K562 (cell line): ENCODE measurements around the gene BAIAP3. TPM values are rescaled to one million over a fixed set of nuclear protein-coding genes. Genes with fewer than 3 reads are reported as not detected.

ENCODE experiments used
- ATAC-seq: fragments of 200-7000 bp; cut with Tn5 transposase; 3 replicates; pipeline ENCODE4 v1.9.1; 2020; ENCODE audit warnings: moderate library complexity
- BruUV-seq: library from RNA; stranded (reverse); fragments of 400-500 nt; replicated peaks from 2 replicates; lab custom pipeline; 2021; lab: Mats Ljungman, UMichigan
- CTCF ChIA-PET: fragments of 300-600 bp; formaldehyde crosslinking; extraction: SDS; loops from one replicate; lab custom pipeline; 2021; ENCODE audit warnings: low intra/inter-chr PET ratio; lab: Yijun Ruan, JAX
- POLR2A ChIA-PET: fragments of 300-600, 350-650 bp; sonication (Branson Sonifier 250); formaldehyde crosslinking; extraction: SDS; loops from one replicate; lab custom pipeline; 2021; ENCODE audit warnings: antibody characterized with exemption, inconsistent platforms; lab: Yijun Ruan, JAX
- DNase-seq, 4 experiments: peaks; one replicate each; pipeline versions ENCODE4 v3.0.0 to v3.0.0-alpha.2; 2011 to 2018; ENCODE audit warnings: low spot score in 3 of 4, mixed read lengths in 3 of 4; ENCODE audit errors: extremely low read depth in 1 of 4
- FAIRE-seq: peaks from 2 replicates; lab custom pipeline; 2011; peaks lifted over from hg19 to GRCh38; lab: Jason Lieb, UNC
- H2AFZ ChIP-seq: 2 replicates; pipeline ENCODE4 v1.6.0; 2011; ENCODE audit warnings: low read depth, low read length, control low read depth, inconsistent platforms
- H3K27ac ChIP-seq: fragments of 200-600 bp; 3 replicates; pipeline ENCODE4 v1.8.0; 2011; ENCODE audit warnings: low read depth, mild to moderate bottlenecking, control low read depth, inconsistent platforms, low read length, moderate library complexity, mixed read lengths; ENCODE audit errors: extremely low read depth
- H3K27me3 ChIP-seq, 2 experiments: fragments of 300-600 bp in 1 of 2; 2 replicates in 1 of 2; 3 replicates in 1 of 2; pipeline versions ENCODE4 v1.6.0 to v1.8.0; 2011; ENCODE audit warnings: inconsistent platforms in 2 of 2, low read length in 2 of 2, mild to moderate bottlenecking in 1 of 2, mixed read lengths in 1 of 2, moderate library complexity in 1 of 2; ENCODE audit not compliant: control insufficient read depth in 2 of 2, insufficient read depth in 2 of 2
- H3K36me3 ChIP-seq: fragments of 300-600 bp; 3 replicates; pipeline ENCODE4 v1.8.0; 2011; ENCODE audit warnings: mild to moderate bottlenecking, low read length, inconsistent platforms; ENCODE audit not compliant: control insufficient read depth, insufficient read depth
- H3K4me1 ChIP-seq, 2 experiments: fragments of 200-600 bp in 1 of 2; replicated peaks in 1 of 2; 2 replicates in 1 of 2; 3 replicates in 1 of 2; pipeline versions ENCODE4 v1.5.1 to v1.8.0; 2011; ENCODE audit warnings: inconsistent platforms in 2 of 2, low read length in 2 of 2, mild to moderate bottlenecking in 1 of 2, mixed read lengths in 1 of 2, moderate library complexity in 1 of 2; ENCODE audit not compliant: control insufficient read depth in 2 of 2, insufficient read depth in 2 of 2
- H3K4me2 ChIP-seq: 2 replicates; pipeline ENCODE4 v1.6.1; 2011; ENCODE audit warnings: low read length, control low read depth, inconsistent platforms, mixed read lengths; ENCODE audit not compliant: insufficient read depth
- H3K4me3 ChIP-seq: fragments of 200-600 bp; sonication (generic), shearing (Covaris generic); 2 replicates; pipeline ENCODE4 v1.5.1; 2016; ENCODE audit warnings: control low read depth, inconsistent platforms
- H3K79me2 ChIP-seq: fragments of 200-600 bp; 3 replicates; pipeline ENCODE4 v1.8.0; 2011; ENCODE audit warnings: low read length, inconsistent platforms; ENCODE audit not compliant: control insufficient read depth, insufficient read depth
- H3K9ac ChIP-seq, 2 experiments: 2 replicates each; pipeline versions ENCODE4 v1.6.0 to v1.6.1; 2011; ENCODE audit warnings: low read depth in 2 of 2, low read length in 2 of 2, control low read depth in 1 of 2, inconsistent platforms in 1 of 2, mild to moderate bottlenecking in 1 of 2, mixed read lengths in 1 of 2; ENCODE audit not compliant: insufficient read depth in 1 of 2
- H3K9me1 ChIP-seq: one replicate; pipeline ENCODE4 v1.6.0; 2011; ENCODE audit warnings: inconsistent platforms, mild to moderate bottlenecking, low read length, moderate library complexity; ENCODE audit not compliant: control insufficient read depth, insufficient read depth
- H3K9me3 ChIP-seq: replicated peaks from 2 replicates; pipeline ENCODE4 v1.5.1; 2011; ENCODE audit warnings: low read depth, low read length, inconsistent platforms; ENCODE audit not compliant: control insufficient read depth, insufficient read depth
- H4K20me1 ChIP-seq: replicated peaks from 2 replicates; pipeline ENCODE4 v1.6.1; 2011; ENCODE audit warnings: low read length, inconsistent platforms, mixed read lengths; ENCODE audit not compliant: control insufficient read depth, insufficient read depth
- DMBX1 ChIP-seq: fragments of 250-450 bp; sonication (Bioruptor Pico); IDR thresholded peaks from 2 replicates; pipeline ENCODE4 v1.8.0; 2022; ENCODE audit warnings: inconsistent platforms, mild to moderate bottlenecking, moderate library complexity, borderline replicate concordance
- DPF2 ChIP-seq: fragments of 450-650 bp; IDR thresholded peaks from 2 replicates; pipeline ENCODE4 v1.6.1; 2016
- FOXK2 ChIP-seq, 2 experiments: fragments of 450-650 bp; IDR thresholded peaks in 1 of 2; conservative IDR thresholded peaks in 1 of 2; 2 replicates each; pipeline ENCODE4 v1.6.1; 2016; ENCODE audit warnings: low read depth in 2 of 2, mild to moderate bottlenecking in 1 of 2
- HNRNPL ChIP-seq: fragments of 200-400 bp; formaldehyde crosslinking; IDR thresholded peaks from 2 replicates; pipeline ENCODE4 v1.6.1; 2017; ENCODE audit warnings: low read depth, mild to moderate bottlenecking, low read length
- KLF6 ChIP-seq: fragments of 250-450 bp; sonication (Bioruptor Pico); IDR thresholded peaks from 2 replicates; pipeline ENCODE4 v1.4.0; 2020; ENCODE audit warnings: mild to moderate bottlenecking, moderate library complexity, borderline replicate concordance
- MYNN ChIP-seq, 2 experiments: sonication (generic); formaldehyde crosslinking in 1 of 2; IDR thresholded peaks; 2 replicates each; pipeline versions ENCODE4 v1.5.0 to v1.6.1; 2016 to 2020; ENCODE audit warnings: antibody characterized with exemption in 1 of 2, missing genetic modification reagents in 1 of 2
- SMARCC2 ChIP-seq: fragments of 450-650 bp; IDR thresholded peaks from 2 replicates; pipeline ENCODE4 v1.6.1; 2017; ENCODE audit warnings: antibody characterized with exemption, moderate library complexity, mild to moderate bottlenecking, low read depth
- TBP ChIP-seq: optimal IDR thresholded peaks from 2 replicates; pipeline ENCODE3; 2011; ENCODE audit warnings: low read depth, low read length, improper control_type of control experiment
- ZNF175 ChIP-seq: fragments of 200-800 bp; sonication (Bioruptor generic); IDR thresholded peaks from 2 replicates; pipeline ENCODE4 v1.6.1; 2016; ENCODE audit warnings: low read depth, mild to moderate bottlenecking, missing genetic modification characterization, missing compliant biosample characterization
- ZNF282 ChIP-seq: sonication (generic); formaldehyde crosslinking; IDR thresholded peaks from 2 replicates; pipeline ENCODE4 v1.8.1; 2023; ENCODE audit warnings: missing genetic modification reagents
- ZNF316 ChIP-seq: fragments of 450-650 bp; IDR thresholded peaks from 2 replicates; pipeline ENCODE4 v1.6.1; 2016
- WGBS: fragments of 100-300 bp; shearing (Covaris generic); methylation state at CpG from one replicate; pipeline ENCODE4 v1.1.6; 2016; ENCODE audit warnings: low coverage, mixed read lengths; ENCODE audit not compliant: insufficient coverage; ENCODE audit errors: missing lambda C conversion rate; 5-methylcytosine and 5-hydroxymethylcytosine counted together
- in situ Hi-C: fragments of 300-500 bp; cut with MboI; formaldehyde crosslinking; loops from 4 replicates; pipeline ENCODE4 v1.15.0; 2018; ENCODE audit warnings: inconsistent platforms, mixed read lengths
- intact Hi-C: fragments of 100-400 bp; cut with micrococcal nuclease; formaldehyde crosslinking; loops from 2 replicates; pipeline ENCODE4 v1.14.2; 2022
- polyA plus RNA-seq, 8 experiments: library from polyadenylated mRNA; depleted of rRNA in 4 of 8; stranded (reverse) in 5 of 8; unstranded in 3 of 8; fragments of >200 nt; fragmentation: Nextera tagmentation in 2 of 8; fragmentation: Illumina TruSeq in 1 of 8; extraction: Ambion mirVana in 2 of 8; extraction: Trizol in 1 of 8; gene quantifications; 2 replicates each; pipeline versions ENCODE4 v1.2.1 to v1.2.3, GENCODE V29; 2011 to 2014; ENCODE audit warnings: inconsistent platforms in 1 of 8, missing spikeins in 1 of 8
- total RNA-seq, 7 experiments: library from RNA; depleted of rRNA in 6 of 7; stranded (reverse); fragments of >200 nt in 6 of 7; fragmentation: Illumina TruSeq in 2 of 7; extraction: Trizol in 2 of 7; gene quantifications; 2 replicates each; pipeline versions ENCODE4 v1.2.1 to v1.2.3, GENCODE V29; 2011 to 2021; ENCODE audit warnings: low replicate concordance in 1 of 7
- TF ChIP-seq, protein P1 (sequence below): sonication (generic); formaldehyde crosslinking; IDR thresholded peaks from 2 replicates; pipeline ENCODE4 v1.8.0; 2022; ENCODE audit warnings: missing genetic modification reagents, mild to moderate bottlenecking, borderline replicate concordance
- TF ChIP-seq, protein P2 (sequence below), 2 experiments: fragments of 450-650 bp; IDR thresholded peaks; 2 replicates each; pipeline ENCODE4 v1.6.1; 2016
- TF ChIP-seq, protein P3 (sequence below): fragments of 250-450 bp; sonication (Bioruptor Pico); IDR thresholded peaks from 2 replicates; pipeline ENCODE4 v1.5.0; 2021; ENCODE audit warnings: mild to moderate bottlenecking, moderate library complexity

The BAIAP3 gene
- total and polyA plus RNA-seq, 9 of the 15 experiments (the other 6 are each of a cell fraction or from before 2014, with no cell fraction given), result 0.03 to 4.5 (median 0.57) TPM; not detected in 1

DNA sequence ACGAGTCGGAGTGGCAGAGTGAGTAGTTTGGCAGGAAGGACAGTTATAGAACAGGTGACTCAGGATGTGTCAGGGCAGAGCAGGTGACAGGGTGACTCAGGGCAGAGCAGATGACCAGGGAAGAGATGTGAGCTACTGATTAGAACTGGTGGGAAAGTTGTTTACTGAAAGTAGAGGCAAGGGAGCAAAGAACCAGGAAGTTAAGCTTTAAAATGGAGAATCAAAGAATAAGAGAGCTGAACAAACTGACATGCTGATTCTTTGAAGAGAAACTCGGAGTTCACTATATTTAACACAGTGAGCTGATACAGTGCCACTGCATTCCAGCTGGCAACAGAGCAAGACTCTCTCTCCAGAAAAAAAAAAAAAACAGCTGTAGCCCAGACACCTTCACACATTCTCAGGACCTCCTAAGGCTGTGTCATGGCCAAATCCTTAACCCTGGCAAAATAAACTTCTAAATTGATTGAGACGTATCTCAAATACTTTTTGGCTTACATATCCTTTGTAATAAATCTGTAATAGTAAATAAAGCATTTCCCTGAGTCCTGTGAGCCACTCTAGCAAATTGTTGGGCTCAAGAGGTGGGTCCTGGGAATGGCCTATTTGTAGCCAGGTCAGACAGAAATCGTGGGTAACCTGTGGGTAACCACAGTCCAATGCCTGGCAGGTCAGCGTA lies 36.3 kb upstream of the BAIAP3 start:
- BruUV-seq, result no TSS peak
- Histone ChIP-seq H3K9me3 (no peaks in the 10 kb centered on the region), H3K4me1 (peaks cover 37 to 38% of the 10 kb centered on the region in 2 experiments), H3K27me3 (no peaks in the 10 kb centered on the region), H3K4me2 (peak overlapping the region; percentile 60; the same call in 1 of the 2 replicates), H3K9ac (peak overlapping the region in 1 of 2 experiments; percentile 16; a peak in 1 of 4 replicates), H3K9me1 (no peaks in the 10 kb centered on the region), H3K4me3 (no peak overlapping the region), H4K20me1 (no peaks in the 10 kb centered on the region), H2AFZ (peak overlapping the region; percentile 77), H3K27ac (peak overlapping the region; percentile 48; the same call in 2 of the 3 replicates), H3K79me2 (no peaks in the 10 kb centered on the region), H3K36me3 (no peaks in the 10 kb centered on the region)
- in situ Hi-C loops (no loop called here), intact Hi-C loops (loop anchor here (10.0 kb wide), 1 partner anchor 48 kb away; no protein-coding TSS in a partner anchor)
- no peak for FAIRE-seq
- POLR2A ChIA-PET, result interaction anchor here (0.6 to 0.8 kb wide), 2 partner anchors 12 to 19 kb away, joined by 3 read pairs; partner anchors contain the start of gene UBE2I
- DNase-seq, result peak in 1 of 4 experiments; percentile 54
- no peak for ATAC-seq
- WGBS, result 25% methylated on average over 6 of the region's 6 CpGs
- CTCF ChIA-PET, result no interaction called here
- peak; percentile 77; the same call in 1 of the 2 replicates for TF ChIP-seq SMARCC2
- TF ChIP-seq FOXK2 (conservative IDR thresholded peaks at IDR 0.05 in 1 of 2, IDR thresholded peaks at IDR 0.05 in 1 of 2; ENCODE audit: low read depth in 2 of 2), result peak; percentile 93 to 98
- TF ChIP-seq KLF6 (CRISPR knock-in tag), result peak; percentile 77; the same call in 1 of the 2 replicates
- no peak for TF ChIP-seq ZNF282
- no peak for TF ChIP-seq TBP
- peak; percentile 56; the same call in 1 of the 2 replicates for TF ChIP-seq DMBX1 (CRISPR knock-in tag)
- TF ChIP-seq, protein P1, sequence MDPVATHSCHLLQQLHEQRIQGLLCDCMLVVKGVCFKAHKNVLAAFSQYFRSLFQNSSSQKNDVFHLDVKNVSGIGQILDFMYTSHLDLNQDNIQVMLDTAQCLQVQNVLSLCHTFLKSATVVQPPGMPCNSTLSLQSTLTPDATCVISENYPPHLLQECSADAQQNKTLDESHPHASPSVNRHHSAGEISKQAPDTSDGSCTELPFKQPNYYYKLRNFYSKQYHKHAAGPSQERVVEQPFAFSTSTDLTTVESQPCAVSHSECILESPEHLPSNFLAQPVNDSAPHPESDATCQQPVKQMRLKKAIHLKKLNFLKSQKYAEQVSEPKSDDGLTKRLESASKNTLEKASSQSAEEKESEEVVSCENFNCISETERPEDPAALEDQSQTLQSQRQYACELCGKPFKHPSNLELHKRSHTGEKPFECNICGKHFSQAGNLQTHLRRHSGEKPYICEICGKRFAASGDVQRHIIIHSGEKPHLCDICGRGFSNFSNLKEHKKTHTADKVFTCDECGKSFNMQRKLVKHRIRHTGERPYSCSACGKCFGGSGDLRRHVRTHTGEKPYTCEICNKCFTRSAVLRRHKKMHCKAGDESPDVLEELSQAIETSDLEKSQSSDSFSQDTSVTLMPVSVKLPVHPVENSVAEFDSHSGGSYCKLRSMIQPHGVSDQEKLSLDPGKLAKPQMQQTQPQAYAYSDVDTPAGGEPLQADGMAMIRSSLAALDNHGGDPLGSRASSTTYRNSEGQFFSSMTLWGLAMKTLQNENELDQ (CRISPR knock-in tag), result no peak
- TF ChIP-seq MYNN (IDR thresholded peaks at IDR 0.05), result peak; percentile 65; the same call in 1 of the 2 replicates
- no peak for TF ChIP-seq MYNN (CRISPR knock-in tag; IDR thresholded peaks at IDR 0.05)
- TF ChIP-seq, protein P2, sequence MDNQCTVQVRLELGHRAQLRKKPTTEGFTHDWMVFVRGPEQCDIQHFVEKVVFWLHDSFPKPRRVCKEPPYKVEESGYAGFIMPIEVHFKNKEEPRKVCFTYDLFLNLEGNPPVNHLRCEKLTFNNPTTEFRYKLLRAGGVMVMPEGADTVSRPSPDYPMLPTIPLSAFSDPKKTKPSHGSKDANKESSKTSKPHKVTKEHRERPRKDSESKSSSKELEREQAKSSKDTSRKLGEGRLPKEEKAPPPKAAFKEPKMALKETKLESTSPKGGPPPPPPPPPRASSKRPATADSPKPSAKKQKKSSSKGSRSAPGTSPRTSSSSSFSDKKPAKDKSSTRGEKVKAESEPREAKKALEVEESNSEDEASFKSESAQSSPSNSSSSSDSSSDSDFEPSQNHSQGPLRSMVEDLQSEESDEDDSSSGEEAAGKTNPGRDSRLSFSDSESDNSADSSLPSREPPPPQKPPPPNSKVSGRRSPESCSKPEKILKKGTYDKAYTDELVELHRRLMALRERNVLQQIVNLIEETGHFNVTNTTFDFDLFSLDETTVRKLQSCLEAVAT (IDR thresholded peaks at IDR 0.05), result no peak
- TF ChIP-seq, protein P3, sequence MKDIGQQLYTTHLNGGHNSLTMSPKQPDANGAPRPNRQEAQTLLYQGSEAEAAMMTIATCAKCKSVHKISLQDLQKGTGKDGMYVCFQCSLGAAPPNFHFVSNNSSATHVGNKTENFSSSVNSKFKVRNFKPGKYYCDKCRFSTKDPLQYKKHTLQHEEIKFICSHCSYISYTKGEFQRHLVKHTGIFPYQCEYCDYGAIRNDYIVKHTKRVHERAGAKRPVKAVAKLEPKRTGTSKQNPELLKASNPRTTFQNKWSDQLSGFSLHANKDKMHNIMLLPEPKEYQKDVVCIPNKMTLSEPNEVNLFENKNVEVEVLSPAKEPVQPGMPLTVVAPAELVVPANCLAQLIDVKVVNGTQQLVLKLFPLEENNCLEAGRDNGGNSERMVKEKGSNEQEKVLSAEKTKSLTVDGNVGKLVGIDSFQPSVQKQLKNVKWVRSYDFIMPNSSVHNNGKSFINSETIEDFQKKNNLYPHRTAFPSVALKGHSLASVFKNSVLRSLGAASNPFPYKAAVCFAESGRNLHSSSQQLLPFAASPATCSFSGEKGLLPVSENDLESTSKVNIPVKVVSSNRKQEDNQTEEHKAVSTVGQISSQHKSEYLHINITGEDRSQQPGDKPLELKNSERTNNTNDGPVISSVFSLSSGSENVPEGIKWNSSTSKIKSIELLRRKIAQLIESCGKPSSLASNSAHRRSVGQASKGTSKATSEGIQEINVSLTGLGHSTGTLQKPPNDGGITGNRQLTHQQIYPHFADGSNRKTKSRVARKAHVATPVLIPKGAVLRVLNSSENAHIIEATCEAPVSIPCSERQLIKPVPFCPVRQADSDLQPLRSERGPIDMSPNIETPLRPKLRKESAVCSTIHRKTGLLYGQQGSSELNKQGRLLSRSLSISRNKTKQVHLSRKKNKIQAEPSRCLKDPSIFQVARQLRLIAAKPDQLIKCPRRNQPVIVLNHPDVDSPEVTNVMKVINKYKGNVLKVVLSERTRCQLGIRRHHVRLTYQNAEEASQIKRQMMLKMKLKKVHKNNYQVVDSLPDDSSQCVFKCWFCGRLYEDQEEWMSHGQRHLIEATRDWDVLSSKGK (CRISPR knock-in tag), result no peak
- TF ChIP-seq ZNF316, result peak; percentile 45; the same call in 1 of the 2 replicates
- peak; percentile 92 for TF ChIP-seq DPF2
- TF ChIP-seq ZNF175 (CRISPR knock-in tag), result no peak; the same call in 1 of the 2 replicates
- no peak for TF ChIP-seq HNRNPL
